H7 (cell line): Measurements from ENCODE around the gene HOXB4. TPM values are rescaled to one million over a fixed set of nuclear protein-coding genes. Genes with fewer than 3 reads are reported as not detected.

Experiments used
- DNase-seq: peaks from one replicate; pipeline ENCODE4 v3.0.0; 2012
- H3K27me3 ChIP-seq: 2 replicates; pipeline ENCODE4 v1.6.0; 2011; ENCODE audit warnings: mild to moderate bottlenecking, low read length; ENCODE audit not compliant: control insufficient read depth, insufficient read depth
- H3K36me3 ChIP-seq: replicated peaks from 2 replicates; pipeline ENCODE4 v1.5.1; 2011; ENCODE audit warnings: low read length; ENCODE audit not compliant: control insufficient read depth, insufficient read depth
- H3K4me3 ChIP-seq: 2 replicates; pipeline ENCODE4 v1.5.1; 2011; ENCODE audit warnings: low read depth, mild to moderate bottlenecking, control low read depth, low read length, moderate library complexity; ENCODE audit not compliant: insufficient read depth
- total RNA-seq: library from RNA; depleted of rRNA; stranded (reverse); fragments of >200 nt; shearing (Covaris generic); gene quantifications from 2 replicates; pipeline ENCODE4 v1.2.3, GENCODE V29; 2014

The HOXB4 gene
- total RNA-seq, 1 experiment from 2014 or later = 0.03 TPM

DNA sequence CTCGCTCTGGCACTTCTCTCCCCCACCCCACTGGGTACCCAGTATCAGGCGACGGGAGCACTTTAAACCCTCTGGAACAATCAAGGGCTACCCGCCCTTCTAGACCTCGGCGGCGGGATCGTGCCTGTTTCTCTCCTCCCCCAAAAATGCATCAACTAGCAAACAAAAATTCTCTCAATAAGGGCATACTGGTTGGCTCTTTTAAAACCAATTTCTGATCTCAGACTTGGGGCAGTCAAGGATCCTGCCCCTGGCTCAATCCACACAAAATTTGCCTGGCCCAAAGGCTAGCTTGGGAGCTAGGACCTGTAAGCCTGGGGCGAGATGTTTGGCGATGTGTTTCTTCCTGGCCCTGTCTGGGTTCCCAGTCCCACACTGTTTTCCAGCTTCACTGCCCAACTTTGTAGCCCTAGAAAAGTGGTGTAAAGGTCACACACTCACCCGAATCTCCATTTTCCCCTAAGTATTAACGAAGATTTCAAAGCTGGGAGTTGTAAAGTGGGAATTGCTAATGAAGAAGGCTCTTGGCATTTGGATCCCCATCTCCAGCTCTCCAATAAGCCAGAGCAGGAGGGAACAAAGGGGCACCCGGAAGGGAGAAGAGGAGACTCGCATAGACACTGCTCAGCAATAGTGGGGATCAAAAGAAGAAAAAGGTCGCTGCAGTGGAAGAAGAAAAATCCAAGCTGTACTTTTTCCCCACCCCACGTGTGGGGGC is 18.9 kb downstream of the HOXB4 start:
- no peak for DNase-seq
- H3K4me3 ChIP-seq = no peak overlapping the region
- peaks cover 99% of the 10 kb centered on the region for H3K27me3 ChIP-seq

DNA sequence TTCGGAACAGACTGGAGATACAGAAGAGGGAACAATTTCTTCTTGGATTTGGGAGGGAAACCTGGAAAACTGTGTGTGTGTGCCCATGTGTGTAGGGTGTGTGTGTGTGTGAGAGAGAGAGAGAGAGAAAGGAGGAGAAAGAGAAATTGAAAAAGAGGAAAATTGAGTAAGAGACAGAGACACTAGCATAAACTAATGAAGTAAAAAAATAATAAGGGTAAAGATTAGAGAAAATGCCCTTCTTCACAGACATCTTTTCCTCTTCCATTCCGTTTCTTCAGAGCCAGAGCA is 19.4 kb downstream of the HOXB4 start:
- peaks cover 99% of the 10 kb centered on the region for H3K27me3 ChIP-seq
- no peak overlapping the region for H3K4me3 ChIP-seq
- DNase-seq = no peak
- no peaks in the 10 kb centered on the region for H3K36me3 ChIP-seq

More for the DNA sequence above, 18.9 kb downstream of the HOXB4 start:
- no peaks in the 10 kb centered on the region for H3K36me3 ChIP-seq

GRCh38 chr17:48558057-48558830 is 19.9 kb downstream of the HOXB4 start:
- Histone ChIP-seq H3K4me3 (no peak overlapping the region), H3K36me3 (no peaks in the 10 kb centered on the region), H3K27me3 (peaks cover 99% of the 10 kb centered on the region)
- DNase-seq = no peak

- Histone ChIP-seq H3K4me3 (no peak overlapping the region), H3K27me3 (peaks cover 99% of the 10 kb centered on the region), H3K36me3 (no peaks in the 10 kb centered on the region)
- no peak for DNase-seq
Observed at GRCh38 chr17:48556576-48557401, 21.4 kb downstream of the HOXB4 start.

DNA sequence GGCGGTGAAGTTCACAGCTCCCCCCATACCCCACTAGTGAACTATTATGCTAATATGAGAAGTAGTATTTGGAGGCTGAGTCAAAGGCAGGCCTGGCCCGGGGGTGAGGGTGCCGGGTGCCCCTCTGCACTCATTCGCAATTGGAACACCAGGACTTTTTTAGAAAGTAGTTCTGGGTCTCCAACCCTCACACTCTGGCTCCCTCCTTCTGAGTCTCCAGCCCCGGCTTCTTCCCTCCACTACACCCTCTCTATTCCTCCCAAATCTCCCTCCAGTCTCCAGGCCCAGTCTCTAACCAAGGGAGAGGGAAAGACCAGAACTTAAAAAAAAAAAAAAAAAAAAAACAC is 21.9 kb downstream of the HOXB4 start:
- H3K36me3 ChIP-seq = no peaks in the 10 kb centered on the region
- peaks cover 99% of the 10 kb centered on the region for H3K27me3 ChIP-seq
- no peak for DNase-seq
- no peak overlapping the region for H3K4me3 ChIP-seq

GRCh38 chr17:48555258-48556228 is 22.6 kb downstream of the HOXB4 start:
- H3K4me3 ChIP-seq = peak overlapping the region; percentile 37; the same call in 1 of the 2 replicates
- DNase-seq = peak; percentile 89
- no peaks in the 10 kb centered on the region for H3K36me3 ChIP-seq
- peaks cover 99% of the 10 kb centered on the region for H3K27me3 ChIP-seq

- H3K36me3 ChIP-seq = no peaks in the 10 kb centered on the region
- H3K4me3 ChIP-seq = peak overlapping the region; percentile 37; the same call in 1 of the 2 replicates
- peaks cover 99% of the 10 kb centered on the region for H3K27me3 ChIP-seq
- DNase-seq = peak; percentile 80
Observed at GRCh38 chr17:48554412-48555257, 23.5 kb downstream of the HOXB4 start.

GRCh38 chr17:48553826-48554225 is 24.3 kb downstream of the HOXB4 start:
- H3K36me3 ChIP-seq = no peaks in the 10 kb centered on the region
- H3K27me3 ChIP-seq = peaks cover 94% of the 10 kb centered on the region
- no peak overlapping the region for H3K4me3 ChIP-seq
- no peak for DNase-seq

DNA sequence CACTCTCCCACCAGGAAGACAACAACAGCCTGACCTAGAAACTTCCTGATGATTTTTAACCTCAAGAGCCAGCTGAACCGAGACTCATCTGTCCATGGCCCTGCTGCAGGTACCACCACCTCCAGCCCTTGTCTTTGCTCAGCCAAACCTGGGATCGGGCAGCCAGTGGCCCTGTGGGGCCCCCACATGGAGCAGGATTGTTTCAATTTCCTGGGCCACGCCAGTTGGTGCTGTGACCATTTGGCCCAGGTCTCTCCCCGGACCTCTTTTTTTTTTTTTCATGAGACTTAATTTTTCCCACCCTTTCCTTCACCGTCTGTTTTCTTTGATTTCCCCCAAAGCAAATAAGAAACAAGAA is 25.0 kb downstream of the HOXB4 start:
- Histone ChIP-seq H3K4me3 (no peak overlapping the region), H3K27me3 (peaks cover 87% of the 10 kb centered on the region), H3K36me3 (no peaks in the 10 kb centered on the region)
- DNase-seq = no peak

- peak; percentile 84 for DNase-seq
- H3K36me3 ChIP-seq = no peaks in the 10 kb centered on the region
- peaks cover 86% of the 10 kb centered on the region for H3K27me3 ChIP-seq
- peak overlapping the region; percentile 9; the same call in 1 of the 2 replicates for H3K4me3 ChIP-seq
Observed at GRCh38 chr17:48552466-48553189, 25.5 kb downstream of the HOXB4 start.

DNA sequence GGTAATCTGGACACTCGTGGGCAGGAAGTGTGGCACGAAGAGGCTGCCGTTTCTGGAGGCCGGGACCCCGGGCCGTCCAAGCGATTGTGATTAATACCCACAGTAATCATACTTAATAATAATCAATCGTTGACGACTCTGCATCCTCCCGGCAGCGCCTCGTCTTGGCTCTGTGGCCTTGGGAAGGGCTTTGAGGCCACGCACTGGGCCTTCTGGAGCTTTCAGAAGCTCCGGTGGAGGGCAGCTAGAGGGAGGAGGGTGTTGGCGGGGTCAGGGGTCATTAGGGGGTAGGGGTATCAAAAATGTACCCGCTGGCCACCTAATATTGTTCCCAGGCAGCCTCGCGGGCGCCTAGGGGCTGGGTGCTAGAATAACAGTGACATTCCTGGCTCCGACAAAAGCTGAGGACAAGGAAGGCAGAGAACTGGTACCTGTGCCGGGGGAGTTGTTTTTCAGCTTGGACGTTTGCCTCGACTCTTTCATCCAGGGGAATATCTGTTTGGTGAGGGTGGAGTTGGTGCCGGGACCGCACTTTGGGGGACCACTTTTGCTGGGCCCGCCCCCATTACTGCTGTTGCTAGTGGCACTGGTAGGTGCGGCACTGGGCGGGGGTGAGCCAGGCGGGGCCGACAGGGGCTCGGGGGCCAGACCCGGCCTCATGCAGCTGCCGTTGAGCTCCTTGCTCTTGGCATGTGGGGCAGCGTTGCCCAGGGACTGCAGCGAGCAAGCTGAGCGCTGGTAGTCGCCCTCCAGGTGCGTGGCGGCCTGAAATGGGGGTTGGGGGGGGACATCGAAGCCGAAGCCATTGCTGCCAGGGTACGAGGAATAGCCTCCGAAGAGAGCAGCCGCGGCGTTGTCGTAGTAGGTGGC is 26.3 kb downstream of the HOXB4 start:
- peak overlapping the region; percentile 9; the same call in 1 of the 2 replicates for H3K4me3 ChIP-seq
- peak; percentile 67 for DNase-seq
- no peaks in the 10 kb centered on the region for H3K36me3 ChIP-seq
- H3K27me3 ChIP-seq = peaks cover 86% of the 10 kb centered on the region

DNA sequence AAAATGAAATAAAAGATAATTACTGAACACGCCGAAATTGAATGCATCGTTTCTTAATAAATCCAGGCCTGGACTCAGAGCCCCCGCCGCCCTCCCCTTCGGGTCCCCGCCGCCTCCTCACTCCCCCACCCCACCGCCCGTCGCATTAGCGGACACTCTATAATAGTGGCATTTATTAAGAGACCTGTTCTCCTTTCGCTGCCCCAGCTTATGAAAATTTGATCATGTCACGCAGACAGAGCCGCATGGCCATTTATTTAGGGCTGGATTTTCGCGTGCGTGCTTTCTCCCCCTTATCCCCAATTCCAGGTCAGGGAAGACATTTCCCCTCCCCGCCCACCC is 27.0 kb downstream of the HOXB4 start:
- no peak for DNase-seq
- Histone ChIP-seq H3K36me3 (no peaks in the 10 kb centered on the region), H3K4me3 (no peak overlapping the region), H3K27me3 (peaks cover 86% of the 10 kb centered on the region)
